K562 treated with DMSO at 1 percent for 48 hours (cell line): ENCODE data around the gene TMEM69. TPM values are rescaled to one million over a fixed set of nuclear protein-coding genes. Genes with fewer than 3 reads are reported as not detected.

Source experiments
- total RNA-seq: library from RNA; unstranded; fragments of 300-600 nt; gene quantifications from 2 replicates; pipeline ENCODE4 v1.2.3, GENCODE V29; 2022; ENCODE audit warnings: low replicate concordance; ENCODE audit errors: extremely low read depth

The TMEM69 gene
- not detected in 2 replicates for total RNA-seq

GRCh38 chr1:45687754-45688740, at the start of gene TMEM69:
Gene TMEM69 (plus strand): TSS chr1:45688181. CDS start chr1:45691069, 2,888 bp downstream.

GRCh38 chr1:45686288-45687013, 1.5 kb upstream of the TMEM69 start, which contains the start of gene GPBP1L1:
Gene GPBP1L1 (minus strand): TSS chr1:45686533. CDS start chr1:45659087, 27,446 bp downstream.

Other genes with a start within 250 kb of the TMEM69 start
- not detected in 2 replicates for gene TESK2, start 197.0 kb upstream of the TMEM69 start, total RNA-seq
- gene CCDC163, start 188.1 kb upstream of the TMEM69 start, total RNA-seq, result not detected in 2 replicates
- gene MMACHC, start 187.9 kb upstream of the TMEM69 start, total RNA-seq, result not detected in 2 replicates
- gene PRDX1, start 166.3 kb upstream of the TMEM69 start, total RNA-seq, result 660 and 1,271 TPM in 2 replicates
- 594 TPM in 1 of 2 replicates, not detected in the other for gene AKR1A1, start 137.4 kb upstream of the TMEM69 start, total RNA-seq
- not detected in 2 replicates for gene NASP, start 104.1 kb upstream of the TMEM69 start, total RNA-seq
- gene CCDC17, start 64.1 kb upstream of the TMEM69 start, total RNA-seq, result not detected in 2 replicates
- not detected in 2 replicates for gene GPBP1L1, start 1.6 kb upstream of the TMEM69 start, total RNA-seq
- gene IPP, start 62.5 kb downstream of the TMEM69 start, total RNA-seq, result not detected in 2 replicates
- gene MAST2, start 115.4 kb downstream of the TMEM69 start, total RNA-seq, result not detected in 2 replicates